NOMO-1 treated with DMSO at 0.1 percent for 48 hours (cell line): ENCODE measurements around the gene METTL16.

ENCODE experiments used
- DNase-seq: peaks from one replicate; lab custom pipeline; 2025; ENCODE audit not compliant: unreplicated experiment; lab: John Stamatoyannopoulos, UW

The METTL16 gene

DNA sequence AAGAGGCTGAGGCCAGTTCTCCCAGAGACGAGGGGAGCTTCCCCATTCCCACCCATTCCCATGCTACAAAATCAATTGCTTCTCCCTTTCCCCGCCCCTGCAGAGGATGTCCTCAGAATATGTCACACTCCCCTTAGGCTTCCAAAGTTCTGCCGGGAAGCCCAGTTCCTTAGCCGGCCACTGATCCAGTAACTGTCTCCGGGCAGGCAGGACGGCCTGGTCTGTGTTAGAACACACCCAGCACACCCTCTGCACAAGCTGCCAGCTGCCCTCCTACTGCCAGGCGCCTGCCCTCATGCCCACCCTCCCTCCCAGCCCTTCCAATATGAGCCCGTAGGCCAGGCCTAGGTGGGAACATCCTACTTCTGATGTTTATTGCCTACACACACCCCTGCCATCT is 143.3 kb downstream of the METTL16 start:
- no peak for DNase-seq

DNA sequence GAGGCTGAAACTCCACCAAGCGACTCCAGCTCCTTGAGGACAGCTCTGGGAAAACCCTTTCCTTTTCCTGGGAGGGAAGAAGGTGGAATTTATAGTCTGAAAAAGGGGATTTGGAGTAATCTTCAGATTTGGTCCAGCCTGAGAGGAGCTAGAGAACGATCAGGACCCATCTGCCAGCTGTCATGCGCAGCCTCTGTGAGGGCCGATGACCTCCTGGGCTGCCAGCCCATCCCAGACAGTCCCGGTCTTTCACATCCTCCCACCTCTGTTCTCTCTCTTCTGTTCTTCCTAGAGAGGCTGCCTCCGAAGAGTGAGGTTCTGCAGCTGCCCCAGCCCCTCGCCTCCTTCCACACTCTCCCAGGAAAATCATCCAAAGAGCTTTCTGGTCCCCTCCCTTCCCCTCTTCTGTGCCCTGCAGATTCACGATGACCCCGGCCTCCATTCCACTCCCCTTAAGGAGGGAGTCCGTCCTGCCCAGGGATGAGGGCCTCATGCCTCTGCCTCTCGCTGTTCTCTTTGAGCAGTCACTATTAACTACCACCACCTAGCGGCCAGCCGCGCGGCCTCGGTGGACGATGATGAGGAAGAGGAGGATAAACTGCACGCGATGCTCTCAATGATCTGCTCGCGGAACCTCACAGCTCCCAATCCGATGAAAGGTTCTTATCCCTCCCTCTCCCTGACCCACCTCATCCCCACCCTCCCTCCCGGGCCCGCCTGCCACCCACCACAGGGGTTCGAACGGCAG is 144.8 kb downstream of the METTL16 start:
- no peak for DNase-seq
